IPS DF 6.9 (cell line): ENCODE measurements around the gene HAVCR2.

ENCODE experiments used
- DNase-seq: peaks from one replicate; pipeline ENCODE4 v3.0.0-alpha.2; 2013; ENCODE audit warnings: low read depth, low spot score
- H3K27ac ChIP-seq: one replicate; pipeline ENCODE4 v1.5.1; 2013; ENCODE audit warnings: low read length, control low read depth
- H3K27me3 ChIP-seq: 2 replicates; pipeline ENCODE4 v1.6.1; 2013; ENCODE audit warnings: mild to moderate bottlenecking, low read length; ENCODE audit not compliant: control insufficient read depth, insufficient read depth
- H3K36me3 ChIP-seq: 2 replicates; pipeline ENCODE4 v1.6.1; 2013; ENCODE audit warnings: low read length; ENCODE audit not compliant: control insufficient read depth, insufficient read depth
- H3K4me1 ChIP-seq: 2 replicates; pipeline ENCODE4 v1.6.1; 2013; ENCODE audit warnings: low read length; ENCODE audit not compliant: control insufficient read depth, insufficient read depth
- H3K4me3 ChIP-seq: 2 replicates; pipeline ENCODE4 v1.5.1; 2013; ENCODE audit warnings: mild to moderate bottlenecking, low read length
- H3K9me3 ChIP-seq: 2 replicates; pipeline ENCODE4 v1.6.1; 2013; ENCODE audit warnings: low read length, inconsistent platforms; ENCODE audit not compliant: control insufficient read depth, insufficient read depth
- WGBS: extraction: QIAGEN DNeasy Blood & Tissue Kit; methylation state at CpG from one replicate; pipeline ENCODE4 v1.1.7; 2013; ENCODE audit warnings: mixed read lengths, missing lambda C conversion rate; ENCODE audit not compliant: insufficient read length, insufficient coverage; 5-methylcytosine and 5-hydroxymethylcytosine counted together

The HAVCR2 gene

DNA sequence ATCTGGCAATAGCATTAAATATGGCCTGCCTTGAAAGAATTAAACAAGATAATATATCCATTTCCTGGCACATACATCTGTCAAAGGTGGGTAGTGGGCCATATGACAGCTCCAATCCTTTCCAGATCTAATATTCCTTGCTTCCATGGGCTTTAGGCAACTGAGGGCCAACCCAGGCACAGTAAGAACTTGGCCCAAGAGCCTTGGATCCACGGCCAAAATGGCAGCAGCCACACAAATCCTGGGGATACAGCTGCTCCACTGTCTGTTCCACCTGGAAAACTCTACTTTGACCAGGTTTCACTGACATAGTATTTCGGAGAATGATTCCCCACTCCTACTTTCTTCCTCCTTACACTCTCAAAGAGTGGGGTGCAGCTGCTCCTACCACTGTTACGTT lies 63.2 kb downstream of the HAVCR2 start:
- Histone ChIP-seq H3K36me3 (no peaks in the 10 kb centered on the region), H3K4me1 (no peaks in the 10 kb centered on the region), H3K27ac (no peak overlapping the region), H3K27me3 (no peaks in the 10 kb centered on the region), H3K9me3 (no peaks in the 10 kb centered on the region), H3K4me3 (no peak overlapping the region)
- no peak for DNase-seq
- no CpG with 5 or more reads among the region's 3 CpGs for WGBS

DNA sequence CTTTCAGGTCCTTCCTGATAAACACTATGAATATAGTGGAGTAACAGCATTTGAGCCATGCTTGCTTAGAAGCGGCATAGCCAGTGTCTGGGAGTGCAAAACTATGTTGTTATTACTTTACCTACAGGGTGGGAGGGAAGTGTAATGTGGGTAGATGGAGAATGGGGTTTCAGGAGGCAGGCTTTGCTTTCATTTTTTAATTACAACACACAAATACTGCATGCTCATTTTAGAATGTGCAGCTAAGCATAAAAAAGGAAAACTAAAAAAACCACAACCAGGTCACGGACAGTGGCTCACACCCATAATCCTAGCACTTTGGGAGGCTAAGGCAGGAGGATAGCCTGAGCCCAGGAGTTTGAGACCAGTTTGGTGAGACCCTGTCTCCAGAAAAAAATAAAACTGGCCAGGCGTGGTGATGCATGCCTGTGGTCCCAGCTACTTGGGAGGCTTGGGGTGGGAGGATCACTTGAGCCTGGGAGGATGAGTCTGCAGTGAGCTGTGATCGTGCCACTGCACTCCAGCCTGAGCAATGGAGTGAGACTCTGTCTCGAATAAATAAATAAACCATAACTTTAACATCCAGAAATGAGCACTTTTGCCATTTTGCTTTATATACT lies 70.2 kb downstream of the HAVCR2 start:
- no peaks in the 10 kb centered on the region for H3K27me3 ChIP-seq
- H3K27ac ChIP-seq, result no peak overlapping the region
- H3K4me1 ChIP-seq, result no peaks in the 10 kb centered on the region
- no peaks in the 10 kb centered on the region for H3K9me3 ChIP-seq
- no peak for DNase-seq
- no peaks in the 10 kb centered on the region for H3K36me3 ChIP-seq
- WGBS, result no CpG with 5 or more reads among the region's 5 CpGs
- H3K4me3 ChIP-seq, result no peak overlapping the region
